Cardiac ventricle fibroblast (primary cell): Measurements from ENCODE around the gene CHN1. TPM values are rescaled to one million over a fixed set of nuclear protein-coding genes. Genes with fewer than 3 reads are reported as not detected.

ENCODE experiments used
- total RNA-seq: library from RNA; depleted of rRNA; stranded (reverse); fragments of >200 nt; gene quantifications from 2 replicates; pipeline ENCODE4 v1.2.3, GENCODE V29; 2015

CHN1 gene
- 12.5 and 14.0 TPM in 2 replicates for total RNA-seq

GRCh38 chr2:175004980-175005732, at the start of gene CHN1:
Gene CHN1 (minus strand): TSS chr2:175005381. CDS start chr2:175004912, 469 bp downstream.

GRCh38 chr2:174764280-174765255, 240.6 kb downstream of the CHN1 start, which contains the start of gene CHRNA1:
Gene CHRNA1 (minus strand): TSS chr2:174764472. CDS start chr2:174764394, 78 bp downstream.

Other genes with a start within 250 kb of the CHN1 start
- gene CHRNA1, start 240.9 kb downstream of the CHN1 start, total RNA-seq, result 0.10 TPM in 1 of 2 replicates, not detected in the other
- 35.4 and 36.4 TPM in 2 replicates for gene ATF2, start 162.8 kb upstream of the CHN1 start, total RNA-seq
- gene ATP5MC3, start 176.3 kb upstream of the CHN1 start, total RNA-seq, result 175 and 188 TPM in 2 replicates